ENCODE results near the gene ATP1A1. TPM values are rescaled to one million over a fixed set of nuclear protein-coding genes. Genes with fewer than 3 reads are reported as not detected.

Gene ATP1A1
- total and polyA plus RNA-seq, 4 donors = 68.6 to 128 (median 82.6) TPM

- H3K9me3 ChIP-seq (ENCODE audit: control insufficient read depth in 4 of 4, low read length in 3 of 4) = no peaks in the 10 kb centered on the region
- TF ChIP-seq FOXA2 (IDR thresholded peaks at IDR 0.05) = no peak
- TF ChIP-seq RXRA (IDR thresholded peaks at IDR 0.05) = no peak
- TF ChIP-seq CTCF (IDR thresholded peaks at IDR 0.05; ENCODE audit: low read depth, low read length, missing input control) = no peak
- TF ChIP-seq MAX (IDR thresholded peaks at IDR 0.05) = no peak
- TF ChIP-seq GABPA (IDR thresholded peaks at IDR 0.05 in 1 of 2, conservative IDR thresholded peaks at IDR 0.05 in 1 of 2) = no peak
- TF ChIP-seq HNF4G (IDR thresholded peaks at IDR 0.05) = no peak
- no peak for TF ChIP-seq ATF3 (IDR thresholded peaks at IDR 0.05)
- no peak for TF ChIP-seq YY1 (IDR thresholded peaks at IDR 0.05)
- TF ChIP-seq EGR1 (IDR thresholded peaks at IDR 0.05; ENCODE audit: low read depth in 2 of 2) = no peak
- no peak for TF ChIP-seq TAF1 (conservative IDR thresholded peaks at IDR 0.05)
- TF ChIP-seq JUND (IDR thresholded peaks at IDR 0.05) = no peak
- no peak for TF ChIP-seq SP1 (IDR thresholded peaks at IDR 0.05)
- peaks cover 4 to 27% (median 8%) of the 10 kb centered on the region in 4 donors for H3K4me1 ChIP-seq (ENCODE audit: control insufficient read depth in 4 of 4, insufficient read depth in 4 of 4, low read length in 3 of 4)
- no peak overlapping the region for H3K27ac ChIP-seq (ENCODE audit: low read depth in 1 of 2, low read length in 2 of 2)
- WGBS = 98% methylated on average over 2 of the region's 2 CpGs
- H3K36me3 ChIP-seq (ENCODE audit: control insufficient read depth in 4 of 4, insufficient read depth in 3 of 4, low read depth in 1 of 4, low read length in 3 of 4) = peaks cover 0 to 39% (median 24%) of the 10 kb centered on the region in 4 donors
- H3K27me3 ChIP-seq (ENCODE audit: control insufficient read depth in 4 of 4, insufficient read depth in 4 of 4, low read length in 3 of 4) = no peaks in the 10 kb centered on the region
- H3K4me3 ChIP-seq (ENCODE audit: low read depth in 1 of 3, low read length in 3 of 3) = no peak overlapping the region
- DNase-seq (ENCODE audit: low spot score) = no peak
- H3K9ac ChIP-seq (ENCODE audit: low read depth in 1 of 2, low read length in 2 of 2) = no peak overlapping the region
These were observed 35.1 kb downstream of the ATP1A1 start for GRCh38 chr1:116408193-116408592.

GRCh38 chr1:116408803-116409720, 36.0 kb downstream of the ATP1A1 start:
- TF ChIP-seq RAD21 (IDR thresholded peaks at IDR 0.05) (no peak), EGR1 (IDR thresholded peaks at IDR 0.05; ENCODE audit: low read depth in 2 of 2) (peak in 1 of 2 donors; percentile 37), REST (IDR thresholded peaks at IDR 0.05) (no peak), RXRA (IDR thresholded peaks at IDR 0.05) (peak in 1 of 2 donors; percentile 34), TAF1 (conservative IDR thresholded peaks at IDR 0.05) (no peak)
- H3K9ac ChIP-seq (ENCODE audit: low read depth in 1 of 2, low read length in 2 of 2) = no peak overlapping the region
- H3K27ac ChIP-seq (ENCODE audit: low read depth in 1 of 2, low read length in 2 of 2) = no peak overlapping the region
- no peaks in the 10 kb centered on the region for H3K9me3 ChIP-seq (ENCODE audit: control insufficient read depth in 4 of 4, low read length in 3 of 4)
- 85% methylated on average over 13 of the region's 13 CpGs for WGBS
- H3K27me3 ChIP-seq (ENCODE audit: control insufficient read depth in 4 of 4, insufficient read depth in 4 of 4, low read length in 3 of 4) = no peaks in the 10 kb centered on the region
- DNase-seq (ENCODE audit: low spot score) = peak; percentile 51
- no peak overlapping the region for H3K4me3 ChIP-seq (ENCODE audit: low read depth in 1 of 3, low read length in 3 of 3)
- H3K4me1 ChIP-seq (ENCODE audit: control insufficient read depth in 4 of 4, insufficient read depth in 4 of 4, low read length in 3 of 4) = peaks cover 4 to 27% (median 8%) of the 10 kb centered on the region in 4 donors
- H3K36me3 ChIP-seq (ENCODE audit: control insufficient read depth in 4 of 4, insufficient read depth in 3 of 4, low read depth in 1 of 4, low read length in 3 of 4) = peaks cover 0 to 30% (median 15%) of the 10 kb centered on the region in 4 donors
